OCI-LY1 (cell line): ENCODE data around the gene KCTD16.

Source experiments
- H2AFZ ChIP-seq: fragments of 200-600 bp; sonication (generic), shearing (Covaris generic); 2 replicates; pipeline ENCODE4 v1.6.0; 2014; ENCODE audit warnings: antibody characterized with exemption, mild to moderate bottlenecking, low read length
- H3F3A ChIP-seq: fragments of 200-600 bp; sonication (generic), shearing (Covaris generic); 2 replicates; pipeline ENCODE4 v1.6.0; 2014; ENCODE audit warnings: mild to moderate bottlenecking, antibody characterized with exemption, low read length, moderate library complexity; ENCODE audit not compliant: insufficient read depth
- H3K27ac ChIP-seq: fragments of 200-600 bp; sonication (generic); 2 replicates; pipeline ENCODE4 v1.5.1; 2014; ENCODE audit warnings: low read length, mixed run types, mild to moderate bottlenecking, low read depth; ENCODE audit not compliant: poor library complexity, severe bottlenecking
- H3K27me3 ChIP-seq: fragments of 200-600 bp; sonication (generic); 2 replicates; pipeline ENCODE4 v1.6.0; 2014; ENCODE audit warnings: antibody characterized with exemption, mild to moderate bottlenecking, low read length, moderate library complexity; ENCODE audit not compliant: insufficient read depth
- H3K36me3 ChIP-seq: fragments of 200-600 bp; sonication (generic); 2 replicates; pipeline ENCODE4 v1.6.1; 2014; ENCODE audit warnings: mild to moderate bottlenecking, antibody characterized with exemption, low read length, moderate library complexity, mixed read lengths; ENCODE audit not compliant: insufficient read depth
- H3K4me1 ChIP-seq: fragments of 200-600 bp; sonication (generic); 2 replicates; pipeline ENCODE4 v1.5.1; 2014; ENCODE audit warnings: mild to moderate bottlenecking, low read length, moderate library complexity; ENCODE audit not compliant: insufficient read depth, severe bottlenecking
- H3K4me2 ChIP-seq: fragments of 200-600 bp; sonication (generic), shearing (Covaris generic); 2 replicates; pipeline ENCODE4 v1.6.1; 2014; ENCODE audit warnings: low read length
- H3K4me3 ChIP-seq: fragments of 200-600 bp; sonication (generic); 2 replicates; pipeline ENCODE4 v1.5.1; 2014; ENCODE audit warnings: low read length, low read depth, mild to moderate bottlenecking, mixed read lengths; ENCODE audit not compliant: poor library complexity, severe bottlenecking
- H3K79me2 ChIP-seq: fragments of 200-600 bp; shearing (Covaris generic); 2 replicates; pipeline ENCODE4 v1.6.1; 2016; ENCODE audit warnings: mixed run types, low read length, mixed read lengths; ENCODE audit not compliant: insufficient read depth
- H3K9ac ChIP-seq: fragments of 200-600 bp; sonication (generic), shearing (Covaris generic); 2 replicates; pipeline ENCODE4 v1.6.1; 2014; ENCODE audit warnings: mild to moderate bottlenecking, low read length, mixed read lengths
- H3K9me2 ChIP-seq: fragments of 200-600 bp; sonication (generic), shearing (Covaris generic); 2 replicates; pipeline ENCODE4 v1.6.1; 2014; ENCODE audit warnings: low read depth, mild to moderate bottlenecking, low read length, mixed read lengths
- H3K9me3 ChIP-seq: fragments of 200-600 bp; shearing (Covaris generic); 2 replicates; pipeline ENCODE4 v1.6.1; 2014; ENCODE audit warnings: low read length, mixed read lengths
- H4K20me1 ChIP-seq: fragments of 200-600 bp; sonication (generic), shearing (Covaris generic); 2 replicates; pipeline ENCODE4 v1.6.0; 2016; ENCODE audit warnings: mild to moderate bottlenecking, low read length; ENCODE audit not compliant: insufficient read depth
- EZH2 ChIP-seq: fragments of 200-600 bp; sonication (generic), shearing (Covaris generic); IDR thresholded peaks from 2 replicates; pipeline ENCODE4 v1.8.0; 2017; ENCODE audit warnings: borderline replicate concordance, mixed run types, mild to moderate bottlenecking, antibody characterized with exemption, low read length, moderate library complexity, mixed read lengths
- TF ChIP-seq, protein P1 (sequence below): fragments of 200-600 bp; sonication (generic), shearing (Covaris generic); IDR thresholded peaks from 2 replicates; pipeline ENCODE4 v1.5.1; 2017; ENCODE audit warnings: mild to moderate bottlenecking, antibody characterized with exemption, low read length, moderate library complexity, mixed read lengths

The KCTD16 gene

GRCh38 chr5:144275329-144275728 is 104.7 kb downstream of the KCTD16 start:
- no peak for TF ChIP-seq EZH2
- TF ChIP-seq, protein P1, sequence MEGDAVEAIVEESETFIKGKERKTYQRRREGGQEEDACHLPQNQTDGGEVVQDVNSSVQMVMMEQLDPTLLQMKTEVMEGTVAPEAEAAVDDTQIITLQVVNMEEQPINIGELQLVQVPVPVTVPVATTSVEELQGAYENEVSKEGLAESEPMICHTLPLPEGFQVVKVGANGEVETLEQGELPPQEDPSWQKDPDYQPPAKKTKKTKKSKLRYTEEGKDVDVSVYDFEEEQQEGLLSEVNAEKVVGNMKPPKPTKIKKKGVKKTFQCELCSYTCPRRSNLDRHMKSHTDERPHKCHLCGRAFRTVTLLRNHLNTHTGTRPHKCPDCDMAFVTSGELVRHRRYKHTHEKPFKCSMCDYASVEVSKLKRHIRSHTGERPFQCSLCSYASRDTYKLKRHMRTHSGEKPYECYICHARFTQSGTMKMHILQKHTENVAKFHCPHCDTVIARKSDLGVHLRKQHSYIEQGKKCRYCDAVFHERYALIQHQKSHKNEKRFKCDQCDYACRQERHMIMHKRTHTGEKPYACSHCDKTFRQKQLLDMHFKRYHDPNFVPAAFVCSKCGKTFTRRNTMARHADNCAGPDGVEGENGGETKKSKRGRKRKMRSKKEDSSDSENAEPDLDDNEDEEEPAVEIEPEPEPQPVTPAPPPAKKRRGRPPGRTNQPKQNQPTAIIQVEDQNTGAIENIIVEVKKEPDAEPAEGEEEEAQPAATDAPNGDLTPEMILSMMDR: no peak
- Histone ChIP-seq H3F3A (no peaks in the 10 kb centered on the region), H3K27ac (no peak overlapping the region), H3K9me3 (no peaks in the 10 kb centered on the region), H3K9ac (no peak overlapping the region), H3K79me2 (no peaks in the 10 kb centered on the region), H3K27me3 (no peaks in the 10 kb centered on the region), H3K9me2 (no peaks in the 10 kb centered on the region), H3K4me3 (no peak overlapping the region), H4K20me1 (no peaks in the 10 kb centered on the region), H2AFZ (no peak overlapping the region), H3K36me3 (no peaks in the 10 kb centered on the region), H3K4me1 (no peaks in the 10 kb centered on the region), H3K4me2 (no peak overlapping the region)

DNA sequence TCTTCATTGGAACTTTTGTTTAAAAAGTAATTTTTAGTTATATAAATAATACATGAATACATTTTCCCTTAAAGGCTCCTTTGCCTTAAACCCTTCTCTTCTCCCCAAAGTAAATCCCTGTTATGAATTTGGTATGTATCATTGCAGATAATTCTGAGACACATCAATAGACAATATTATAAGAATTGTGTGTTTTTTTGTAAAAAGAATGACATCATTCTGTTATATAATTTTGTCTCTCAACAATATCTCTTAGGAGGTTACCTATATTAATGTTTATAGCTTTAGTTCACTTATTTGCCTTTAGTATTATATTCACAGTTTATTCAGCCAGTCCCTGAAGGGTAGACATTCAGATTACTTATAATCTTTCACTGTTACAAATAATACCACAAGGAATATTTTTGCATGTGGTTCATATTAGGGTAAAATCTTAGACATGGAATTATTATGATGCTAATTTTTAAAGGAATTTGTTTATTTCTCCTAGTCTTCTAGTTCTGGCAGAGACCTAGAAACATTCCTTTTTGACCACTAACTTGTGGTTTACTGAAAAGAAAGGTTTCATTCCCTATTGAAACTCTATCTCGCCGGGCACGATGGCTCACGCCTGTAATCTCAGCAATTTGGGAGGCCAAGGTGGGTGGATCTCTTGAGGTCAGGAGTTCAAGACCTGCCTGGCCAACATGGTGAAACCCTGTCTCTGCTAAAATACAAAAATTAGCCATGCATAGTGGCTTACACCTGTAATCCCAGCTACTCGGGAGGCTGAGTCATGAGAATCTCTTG is 105.6 kb downstream of the KCTD16 start:
- Histone ChIP-seq H2AFZ (no peak overlapping the region), H3K4me3 (no peak overlapping the region), H3K27ac (no peak overlapping the region)

DNA sequence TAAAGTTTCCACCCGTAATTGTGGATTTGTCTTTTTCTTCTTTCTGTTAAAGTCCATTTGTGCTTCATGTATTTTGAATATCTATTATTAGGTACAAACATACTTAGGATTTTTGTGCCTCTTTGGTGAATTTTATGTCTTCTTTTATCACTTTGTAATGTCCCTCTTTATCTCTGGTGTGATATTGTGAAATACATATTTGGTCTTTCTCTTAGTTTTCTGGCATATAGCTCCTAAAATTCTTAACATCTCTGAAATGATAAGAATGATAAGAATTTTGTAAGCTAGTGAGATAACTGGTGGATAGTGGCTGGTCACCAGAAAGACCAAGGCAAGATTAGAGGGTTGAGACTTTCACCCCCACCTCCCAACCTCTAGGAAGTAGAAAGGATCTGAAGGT is 111.1 kb downstream of the KCTD16 start:
- Histone ChIP-seq H3K79me2 (no peaks in the 10 kb centered on the region), H3K4me3 (no peak overlapping the region), H3F3A (no peaks in the 10 kb centered on the region), H3K9ac (no peak overlapping the region), H2AFZ (no peak overlapping the region), H3K4me1 (no peaks in the 10 kb centered on the region), H3K27me3 (no peaks in the 10 kb centered on the region), H3K9me2 (no peaks in the 10 kb centered on the region), H3K4me2 (no peak overlapping the region), H3K9me3 (no peaks in the 10 kb centered on the region), H3K27ac (no peak overlapping the region), H4K20me1 (no peaks in the 10 kb centered on the region), H3K36me3 (no peaks in the 10 kb centered on the region)
- TF ChIP-seq, protein P1: no peak
- TF ChIP-seq EZH2: no peak

More for the DNA sequence above, 105.6 kb downstream of the KCTD16 start:
- H3K9ac ChIP-seq: no peak overlapping the region
- H3K9me2 ChIP-seq: no peaks in the 10 kb centered on the region
- H3F3A ChIP-seq: no peaks in the 10 kb centered on the region
- no peaks in the 10 kb centered on the region for H3K27me3 ChIP-seq
- no peaks in the 10 kb centered on the region for H4K20me1 ChIP-seq
- no peaks in the 10 kb centered on the region for H3K9me3 ChIP-seq
- no peak overlapping the region for H3K4me2 ChIP-seq
- no peaks in the 10 kb centered on the region for H3K4me1 ChIP-seq
- TF ChIP-seq, protein P1: no peak
- TF ChIP-seq EZH2: no peak
- no peaks in the 10 kb centered on the region for H3K79me2 ChIP-seq
- no peaks in the 10 kb centered on the region for H3K36me3 ChIP-seq
